HepG2 (cell line): ENCODE results near the gene CDSN.

ENCODE experiments used
- CTCF ChIP-seq: sonication (generic); formaldehyde crosslinking; IDR thresholded peaks from 2 replicates; pipeline ENCODE4 v1.5.0; 2020; ENCODE audit warnings: mild to moderate bottlenecking, missing genetic modification reagents, moderate library complexity
- NR2F1 ChIP-seq, 2 experiments: fragments of 450-650 bp in 1 of 2; formaldehyde crosslinking in 1 of 2; IDR thresholded peaks; 2 replicates each; pipeline versions ENCODE4 v1.5.0 to v1.6.1; 2016 to 2020; ENCODE audit warnings: mild to moderate bottlenecking in 1 of 2, missing compliant biosample characterization in 1 of 2, missing genetic modification reagents in 1 of 2, moderate library complexity in 1 of 2
- PCBP2 ChIP-seq: fragments of 200-400 bp; formaldehyde crosslinking; optimal IDR thresholded peaks from 2 replicates; pipeline ENCODE3; 2018; ENCODE audit warnings: low read length, low read depth; ENCODE audit not compliant: poor library complexity, severe bottlenecking
- PHF8 ChIP-seq: sonication (generic); formaldehyde crosslinking; IDR thresholded peaks from 2 replicates; pipeline ENCODE4 v1.5.0; 2020; ENCODE audit warnings: missing genetic modification reagents
- POLR2A ChIP-seq, 2 experiments: IDR thresholded peaks; 2 replicates each; pipeline ENCODE4 v1.6.1; 2011; ENCODE audit warnings: low read depth in 2 of 2, low read length in 2 of 2, mild to moderate bottlenecking in 1 of 2, moderate library complexity in 1 of 2; ENCODE audit not compliant: insufficient read depth in 1 of 2
- RBM22 ChIP-seq: fragments of 200-400 bp; formaldehyde crosslinking; optimal IDR thresholded peaks from 2 replicates; pipeline ENCODE3; 2017; ENCODE audit warnings: mild to moderate bottlenecking, low read length, moderate library complexity
- SNRNP70 ChIP-seq: fragments of 200-400 bp; formaldehyde crosslinking; IDR thresholded peaks from 2 replicates; pipeline ENCODE4 v1.6.1; 2017; ENCODE audit warnings: mild to moderate bottlenecking, low read depth, low read length, moderate library complexity
- ZBTB25 ChIP-seq: IDR thresholded peaks from 2 replicates; pipeline ENCODE4 v1.6.1; 2018; ENCODE audit warnings: missing genetic modification reagents
- ZEB1 ChIP-seq: IDR thresholded peaks from 2 replicates; pipeline ENCODE4 v1.6.1; 2012; ENCODE audit warnings: mild to moderate bottlenecking, low read depth, inconsistent platforms; ENCODE audit not compliant: insufficient replicate concordance
- ZNF232 ChIP-seq: sonication (generic); formaldehyde crosslinking; IDR thresholded peaks from 2 replicates; pipeline ENCODE4 v1.4.0; 2020; ENCODE audit warnings: missing genetic modification reagents, borderline replicate concordance
- ZNF552 ChIP-seq: sonication (generic); formaldehyde crosslinking; IDR thresholded peaks from 2 replicates; pipeline ENCODE4 v1.9.0; 2022; ENCODE audit warnings: missing genetic modification reagents, mild to moderate bottlenecking, borderline replicate concordance

- TF ChIP-seq SNRNP70 (no peak), PHF8 (CRISPR knock-in tag) (no peak), ZNF232 (no peak), ZNF552 (CRISPR knock-in tag) (no peak), CTCF (CRISPR knock-in tag) (peak; percentile 21; the same call in 1 of the 2 replicates), NR2F1 (CRISPR knock-in tag; IDR thresholded peaks at IDR 0.05) (no peak), POLR2A (IDR thresholded peaks at IDR 0.05; ENCODE audit: insufficient read depth in 1 of 2, low read depth in 2 of 2, low read length in 2 of 2) (no peak), ZEB1 (no peak), PCBP2 (no peak), RBM22 (no peak), ZBTB25 (CRISPR knock-in tag) (no peak)
These were observed 5.0 kb downstream of the CDSN start for GRCh38 chr6:31114970-31115849.
